HG02642 (cell line): Measurements from ENCODE around the gene HOXA6.

Experiments
- ATAC-seq: cut with Tn5 transposase; IDR thresholded peaks from one replicate; pipeline ENCODE4 v1.9.1; 2021; ENCODE audit warnings: mild to moderate bottlenecking; ENCODE audit not compliant: unreplicated experiment, poor library complexity

HOXA6 gene

GRCh38 chr7:27185013-27185853 is 37.7 kb upstream of the HOXA6 start, which contains the start of gene HOXA11:
HOXA11 (minus strand) TSS chr7:27185232; CDS start chr7:27185144, 88 bp downstream.
- ATAC-seq, result no peak

GRCh38 chr7:27184337-27185012 is 36.9 kb upstream of the HOXA6 start:
- no peak for ATAC-seq

DNA sequence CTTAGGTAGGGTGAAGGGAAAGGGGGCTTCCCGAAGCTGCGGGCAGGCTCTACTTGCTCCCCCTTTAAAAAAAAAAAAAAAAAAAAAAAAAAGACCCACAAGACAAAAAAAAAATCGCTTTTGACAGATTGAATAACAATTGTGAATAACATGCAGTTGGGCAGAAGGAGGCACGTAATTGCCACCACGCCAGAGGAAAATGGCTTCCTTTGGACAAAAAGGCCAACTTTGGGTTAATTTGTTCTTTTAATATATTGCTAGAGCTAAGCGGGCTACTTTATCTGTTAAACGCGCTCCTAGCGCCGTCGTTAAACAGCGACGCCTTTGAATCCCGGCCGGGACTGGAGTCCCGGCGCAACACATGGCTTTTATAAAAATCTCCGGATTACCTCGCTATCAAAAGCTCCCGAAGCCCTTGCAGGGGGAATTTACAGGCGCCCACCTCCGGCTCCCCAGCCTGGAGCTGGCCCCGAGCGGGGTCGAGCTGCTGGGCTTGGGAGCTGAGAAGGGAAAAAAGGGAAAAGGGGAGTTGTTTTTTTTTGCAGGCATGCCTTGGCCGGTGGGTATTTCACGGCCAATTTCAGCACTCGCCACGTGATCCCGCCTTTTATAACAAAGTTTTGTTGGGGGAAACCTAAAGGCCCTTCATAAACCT is 36.2 kb upstream of the HOXA6 start:
- no peak for ATAC-seq

DNA sequence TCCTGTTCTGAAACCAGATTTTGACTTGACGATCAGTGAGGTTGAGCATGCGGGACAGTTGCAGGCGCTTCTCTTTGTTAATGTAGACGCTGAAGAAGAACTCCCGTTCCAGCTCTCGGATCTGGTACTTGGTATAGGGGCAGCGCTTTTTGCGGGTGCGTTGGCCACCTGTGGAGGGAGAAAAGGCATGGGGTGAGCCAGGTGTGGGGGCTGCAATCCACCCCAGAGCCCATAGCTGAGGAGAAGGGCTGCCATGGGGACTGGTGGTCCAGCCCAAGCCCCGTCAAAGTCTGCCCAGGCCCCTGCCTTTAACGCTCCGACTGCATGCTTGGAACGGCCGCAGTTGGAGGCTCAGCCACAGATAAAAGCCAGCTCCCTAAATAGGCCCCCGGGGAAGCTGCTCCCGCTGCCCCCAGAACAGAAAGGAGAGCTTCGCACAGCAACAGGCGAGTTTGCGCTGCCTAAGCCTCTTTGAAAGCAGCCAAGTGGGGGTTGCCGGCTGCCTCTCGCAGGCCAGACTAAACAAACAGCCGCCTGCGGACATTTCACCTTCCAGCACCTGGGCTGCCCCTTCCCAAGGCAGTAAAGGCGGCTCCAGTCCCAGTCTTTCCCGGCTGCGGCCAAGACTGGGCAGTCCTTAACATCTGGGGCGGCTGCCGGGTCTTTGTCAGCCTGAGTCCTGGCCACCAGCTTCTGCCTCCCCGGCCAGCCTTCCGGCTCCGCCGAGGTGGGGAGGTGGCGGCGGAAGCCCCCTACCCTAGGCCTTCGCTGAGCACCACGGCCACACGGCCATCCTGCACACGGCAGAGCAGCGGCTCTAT is 35.5 kb upstream of the HOXA6 start:
- no peak for ATAC-seq

- no peak for ATAC-seq
These were observed 34.8 kb upstream of the HOXA6 start for GRCh38 chr7:27182285-27182841.

GRCh38 chr7:27181795-27182275 is 34.3 kb upstream of the HOXA6 start:
- ATAC-seq, result no peak

DNA sequence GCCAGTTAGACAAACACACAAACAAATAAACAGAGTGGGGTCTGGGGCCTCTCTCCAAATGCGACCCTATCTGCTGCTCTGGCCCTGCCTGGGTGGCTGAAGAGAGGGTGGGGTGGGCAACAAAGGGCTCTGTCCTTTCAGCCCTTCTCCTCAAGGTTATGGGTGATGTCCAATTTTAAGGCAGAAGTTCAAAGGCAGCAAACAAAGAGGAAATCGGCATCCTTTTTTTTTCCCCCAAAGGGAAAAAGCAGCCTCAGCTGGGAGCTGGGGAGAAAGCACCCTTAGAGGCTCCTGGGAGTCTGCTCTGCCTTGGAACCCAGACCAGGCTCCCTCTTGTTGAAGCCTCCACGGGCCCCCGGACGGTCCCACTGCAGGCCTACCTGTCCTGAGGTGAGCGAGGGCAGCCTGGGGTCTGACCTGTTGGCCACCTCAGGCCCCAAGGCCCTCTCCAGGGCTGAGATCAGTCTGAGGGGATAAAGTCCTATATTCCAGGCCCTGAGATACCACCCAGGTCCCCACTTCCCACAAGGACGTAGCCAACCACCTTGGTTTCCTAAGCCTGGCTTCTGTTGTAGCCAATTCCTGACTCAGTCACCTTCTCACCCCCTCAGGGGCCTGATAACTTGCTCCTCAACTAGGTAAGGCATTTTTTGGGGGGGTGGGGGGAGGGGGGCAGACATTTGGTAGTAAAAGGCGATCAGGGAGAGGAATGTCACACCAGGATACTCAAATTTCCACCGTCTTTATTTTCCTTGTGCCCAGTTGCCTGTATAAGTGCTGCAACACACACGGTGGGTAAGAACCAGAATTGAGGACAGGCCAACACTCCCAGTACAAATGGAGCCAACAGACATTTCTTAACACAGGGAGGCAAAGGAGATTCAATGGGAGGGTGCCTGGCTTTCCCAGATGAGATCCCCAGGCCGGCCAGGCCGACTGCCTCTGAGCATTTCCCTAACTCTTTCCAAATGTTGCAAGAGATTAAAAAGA is 33.2 kb upstream of the HOXA6 start:
- no peak for ATAC-seq

GRCh38 chr7:27179503-27180430 is 32.2 kb upstream of the HOXA6 start:
- ATAC-seq, result no peak

- ATAC-seq, result no peak
These were observed 31.5 kb upstream of the HOXA6 start for GRCh38 chr7:27179030-27179429.

DNA sequence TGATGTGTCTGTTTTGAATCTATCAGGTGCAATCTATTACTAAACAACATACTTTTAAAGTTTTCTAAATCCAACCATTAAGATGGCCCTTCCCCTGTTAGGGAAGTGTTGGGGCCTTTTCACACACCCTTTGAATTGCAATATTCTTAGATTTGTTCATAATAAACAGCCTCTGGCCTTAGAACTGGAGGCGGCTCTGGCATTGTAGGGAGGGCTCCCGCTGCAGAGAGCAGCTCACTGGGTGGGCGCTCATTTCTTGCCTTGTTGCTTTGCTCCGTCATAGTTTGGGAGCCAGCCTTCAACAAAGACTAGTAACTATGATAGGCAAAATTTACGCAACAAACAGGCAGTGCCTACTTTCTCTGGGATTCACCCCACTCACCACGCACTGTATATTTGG is 30.8 kb upstream of the HOXA6 start:
- ATAC-seq, result no peak

DNA sequence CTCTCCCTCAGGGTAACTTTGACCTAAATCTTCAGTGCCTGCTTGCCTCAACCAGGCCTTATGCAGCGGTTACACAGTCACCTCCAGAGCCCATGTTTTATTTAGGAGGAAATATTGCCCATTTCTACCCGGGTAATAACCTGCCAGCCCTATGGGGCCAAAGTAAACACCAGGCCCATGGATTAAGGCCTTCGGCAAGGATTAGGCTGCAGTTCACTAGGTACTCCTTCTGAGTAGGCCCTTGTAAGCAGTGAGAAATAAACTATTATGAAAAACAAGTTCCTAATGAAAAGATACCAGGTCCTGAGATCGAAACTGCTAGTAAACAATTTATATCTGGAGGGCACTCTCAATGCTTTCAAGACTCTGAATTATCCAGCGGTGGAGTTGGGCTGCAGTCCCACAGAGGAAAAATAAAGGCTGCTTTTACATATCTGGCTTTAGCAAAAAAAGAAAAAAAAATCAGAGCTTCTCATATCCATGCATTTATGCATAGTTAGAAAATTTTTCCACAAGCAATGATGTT is 30.3 kb upstream of the HOXA6 start:
- no peak for ATAC-seq

DNA sequence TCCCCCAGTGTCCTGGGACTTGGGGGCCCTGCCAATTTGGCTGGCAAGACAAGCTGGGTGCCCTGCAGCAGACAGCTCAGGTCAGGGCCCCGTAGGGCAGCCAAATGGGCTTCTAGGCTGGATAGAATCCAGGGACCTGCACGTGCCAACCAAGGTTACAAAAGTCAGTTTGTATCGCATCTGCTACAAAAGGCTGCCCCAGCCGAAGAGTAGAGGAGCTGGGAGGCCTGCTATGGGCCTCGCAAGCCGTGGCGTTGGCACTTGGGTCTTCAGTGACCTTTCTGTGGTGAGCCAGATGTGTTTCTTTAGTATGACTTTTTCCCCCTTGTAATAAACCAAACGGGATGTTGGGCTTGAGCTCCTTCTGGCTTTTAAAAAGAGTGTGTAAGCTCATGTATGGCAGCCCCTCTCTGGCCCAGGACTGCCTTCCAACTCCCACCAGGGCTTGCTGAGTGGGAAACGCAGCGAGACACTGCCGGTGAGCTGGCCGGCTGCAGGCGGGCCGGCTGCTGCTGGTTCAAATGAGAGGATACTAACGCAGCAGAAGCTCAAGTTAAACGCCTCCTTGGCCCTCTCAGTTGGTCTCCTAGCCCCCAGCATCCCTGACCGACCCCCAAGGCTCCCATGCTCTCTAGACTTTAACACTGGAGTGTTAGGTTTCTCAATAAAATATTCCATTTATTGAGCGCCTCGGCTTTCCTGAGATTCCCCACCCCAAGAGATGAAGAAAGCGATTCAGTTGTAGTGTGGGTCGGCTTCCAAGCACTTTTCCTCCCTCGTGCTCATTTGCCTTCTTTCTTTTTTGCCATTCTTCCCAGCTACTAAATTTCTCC is 29.6 kb upstream of the HOXA6 start:
- ATAC-seq, result no peak

- ATAC-seq, result no peak
These were observed 28.9 kb upstream of the HOXA6 start for GRCh38 chr7:27176524-27176845.

GRCh38 chr7:27175626-27176523 is 28.3 kb upstream of the HOXA6 start:
- no peak for ATAC-seq

- no peak for ATAC-seq
These were observed 27.5 kb upstream of the HOXA6 start for GRCh38 chr7:27174874-27175625.
